Transverse colon (tissue), 4 donors: ENCODE data around the gene ANKS1B.

Experiments used
- CTCF ChIP-seq, 5 experiments: fragments of 200-600 bp in 3 of 5; fragments of 450-650 bp in 2 of 5; sonication (generic) in 3 of 5; IDR thresholded peaks; 1 replicate in 2 of 5; 2 replicates in 3 of 5; pipeline ENCODE4 v1.5.1; 2016 to 2017; ENCODE audit warnings: antibody characterized with exemption in 5 of 5, inconsistent platforms in 3 of 5, mild to moderate bottlenecking in 2 of 5, moderate library complexity in 1 of 5
- POLR2AphosphoS5 ChIP-seq, 3 donors: sonication (generic); formaldehyde crosslinking; IDR thresholded peaks; one replicate each; pipeline ENCODE4 v1.6.1; 2016; ENCODE audit warnings: antibody characterized with exemption in 3 of 3

DNA sequence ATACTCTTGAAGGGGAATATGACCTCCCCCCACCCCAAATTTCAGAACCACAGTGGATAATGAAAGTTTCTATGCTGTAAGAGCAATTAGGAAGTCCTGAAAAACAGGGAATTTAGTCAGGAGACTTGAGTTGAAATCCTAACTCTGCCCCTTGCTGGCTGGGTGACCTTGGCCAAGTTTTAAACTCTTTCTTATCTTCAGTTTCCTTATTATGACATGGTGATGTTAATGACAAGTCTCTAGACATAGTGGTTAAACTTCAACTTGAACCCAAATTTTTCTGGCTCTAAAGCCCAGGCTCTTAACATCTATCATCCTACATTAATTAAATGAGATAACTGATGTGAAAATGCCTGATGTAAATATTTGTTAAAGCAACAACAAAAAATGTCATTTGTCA is 1013.8 kb downstream of the ANKS1B start:
- TF ChIP-seq CTCF (IDR thresholded peaks at IDR 0.05) (no peak), POLR2AphosphoS5 (IDR thresholded peaks at IDR 0.05) (no peak)
